ENCODE results near the gene HES5. TPM values are rescaled to one million over a fixed set of nuclear protein-coding genes. Genes with fewer than 3 reads are reported as not detected.

HES5 gene
- total and polyA plus RNA-seq, 2 of the 13 experiments (the other 11 are each of a cell fraction or from before 2014, with no cell fraction given), result not detected

GRCh38 chr1:2535455-2535854, 5.4 kb upstream of the HES5 start:
- DNase-seq (ENCODE audit: low spot score) (no peak), ATAC-seq (peak; percentile 12), FAIRE-seq (no peak)
- Histone ChIP-seq H3K4me3 (replicated peaks in 1 of 3; ENCODE audit: insufficient read depth in 1 of 3, low read depth in 2 of 3, low read length in 3 of 3) (no peak overlapping the region), H2AFZ (ENCODE audit: low read length) (no peak overlapping the region), H3K27ac (ENCODE audit: extremely low read length, insufficient read depth, low read length) (no peak overlapping the region), H3K36me3 (replicated peaks in 1 of 2; ENCODE audit: control insufficient read depth in 1 of 2, insufficient read depth in 2 of 2, low read length in 2 of 2) (no peaks in the 10 kb centered on the region), H4K20me1 (ENCODE audit: insufficient read depth, low read length) (no peaks in the 10 kb centered on the region), H3K79me2 (ENCODE audit: insufficient read depth, low read length) (no peaks in the 10 kb centered on the region), H3K4me1 (ENCODE audit: insufficient read depth, low read length) (peaks cover 5% of the 10 kb centered on the region; the same call in 1 of the 2 replicates), H3K4me2 (ENCODE audit: low read depth, low read length) (no peak overlapping the region), H3K9me3 (ENCODE audit: low read length) (no peaks in the 10 kb centered on the region), H3K9ac (ENCODE audit: insufficient read depth, low read depth, low read length) (no peak overlapping the region), H3K27me3 (ENCODE audit: control insufficient read depth in 1 of 2, insufficient read depth in 2 of 2, low read length in 2 of 2) (peaks cover 15 to 65% of the 10 kb centered on the region in 2 experiments)
- in situ Hi-C loops (cut with HindIII; ENCODE audit: extremely low pct_ligation_motif_present, low pct_unique_long_range_greater_than_20kb), result no loop called here
- no CpG with 5 or more reads among the region's 27 CpGs for WGBS (ENCODE audit: low lambda C conversion rate)
- intact Hi-C loops (cut with micrococcal nuclease; ENCODE audit: unreplicated experiment), result no loop called here
- ChIA-PET POLR2A (interaction anchor here (1.4 to 2.1 kb wide), 3 partner anchors 8 to 11 kb away, joined by 5 to 7 read pairs (median 5); partner anchors contain the start of gene PANK4), CTCF (ENCODE audit: low intra/inter-chr PET ratio, low total read pairs) (no interaction called here)
- TF ChIP-seq ZNF710 (CRISPR knock-in tag; IDR thresholded peaks at IDR 0.05; ENCODE audit: borderline replicate concordance) (no peak), ZBTB8A (CRISPR knock-in tag; IDR thresholded peaks at IDR 0.05; ENCODE audit: borderline replicate concordance, low read depth) (no peak), KLF9 (CRISPR knock-in tag; IDR thresholded peaks at IDR 0.05; ENCODE audit: low read depth) (no peak), RFXANK (CRISPR knock-in tag; IDR thresholded peaks at IDR 0.05) (no peak), ZNF562 (CRISPR knock-in tag; IDR thresholded peaks at IDR 0.05; ENCODE audit: borderline replicate concordance) (no peak), HDAC2 (CRISPR knock-in tag; IDR thresholded peaks at IDR 0.05) (no peak), ZFP41 (CRISPR knock-in tag; IDR thresholded peaks at IDR 0.05; ENCODE audit: borderline replicate concordance) (no peak), GPBP1L1 (CRISPR knock-in tag; IDR thresholded peaks at IDR 0.05) (no peak), GABPB1 (CRISPR knock-in tag; IDR thresholded peaks at IDR 0.05) (no peak), ZMAT3 (CRISPR knock-in tag; conservative IDR thresholded peaks at IDR 0.05) (no peak), ZNF230 (CRISPR knock-in tag; IDR thresholded peaks at IDR 0.05) (no peak), TFDP2 (CRISPR knock-in tag; IDR thresholded peaks at IDR 0.05) (no peak)
- TF ChIP-seq, protein P1, sequence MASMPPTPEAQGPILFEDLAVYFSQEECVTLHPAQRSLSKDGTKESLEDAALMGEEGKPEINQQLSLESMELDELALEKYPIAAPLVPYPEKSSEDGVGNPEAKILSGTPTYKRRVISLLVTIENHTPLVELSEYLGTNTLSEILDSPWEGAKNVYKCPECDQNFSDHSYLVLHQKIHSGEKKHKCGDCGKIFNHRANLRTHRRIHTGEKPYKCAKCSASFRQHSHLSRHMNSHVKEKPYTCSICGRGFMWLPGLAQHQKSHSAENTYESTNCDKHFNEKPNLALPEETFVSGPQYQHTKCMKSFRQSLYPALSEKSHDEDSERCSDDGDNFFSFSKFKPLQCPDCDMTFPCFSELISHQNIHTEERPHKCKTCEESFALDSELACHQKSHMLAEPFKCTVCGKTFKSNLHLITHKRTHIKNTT (CRISPR knock-in tag; IDR thresholded peaks at IDR 0.05), result no peak
- BruUV-seq (replicated peaks), result no TSS peak

All from HepG2 (cell line).